HEK293T (cell line): Measurements from ENCODE around the gene DECR2.

Experiments used
- CTCF ChIA-PET: fragments of 350-600 bp; formaldehyde crosslinking; extraction: SDS; loops from one replicate; lab custom pipeline; 2021; ENCODE audit warnings: antibody characterized with exemption, inconsistent platforms; lab: Yijun Ruan, JAX
- POLR2A ChIA-PET: fragments of 350-600 bp; formaldehyde crosslinking; extraction: SDS; loops from one replicate; lab custom pipeline; 2020; ENCODE audit warnings: antibody characterized with exemption, inconsistent platforms; lab: Yijun Ruan, JAX
- DNase-seq: peaks from one replicate; pipeline ENCODE4 v3.0.0; 2012; ENCODE audit warnings: mixed read lengths; ENCODE audit errors: extremely low spot score
- ARNT ChIP-seq: fragments of 450-650 bp; IDR thresholded peaks from 2 replicates; pipeline ENCODE4 v1.6.1; 2017; ENCODE audit warnings: mild to moderate bottlenecking
- BHLHE40 ChIP-seq: fragments of 450-650 bp; IDR thresholded peaks from 2 replicates; pipeline ENCODE4 v1.6.1; 2016; ENCODE audit warnings: mild to moderate bottlenecking, moderate library complexity, borderline replicate concordance
- CTBP1 ChIP-seq: fragments of 450-650 bp; IDR thresholded peaks from 2 replicates; pipeline ENCODE4 v1.6.1; 2016; ENCODE audit warnings: borderline replicate concordance
- ELF4 ChIP-seq: fragments of 450-650 bp; IDR thresholded peaks from 2 replicates; pipeline ENCODE4 v1.6.1; 2017; ENCODE audit warnings: antibody characterized with exemption
- FOXA1 ChIP-seq: fragments of 450-650 bp; IDR thresholded peaks from 2 replicates; pipeline ENCODE4 v1.6.1; 2016; ENCODE audit warnings: mild to moderate bottlenecking
- FOXK2 ChIP-seq: fragments of 450-650 bp; IDR thresholded peaks from 2 replicates; pipeline ENCODE4 v1.6.1; 2016; ENCODE audit warnings: mild to moderate bottlenecking
- FOXM1 ChIP-seq: fragments of 450-650 bp; IDR thresholded peaks from 2 replicates; pipeline ENCODE4 v1.6.1; 2017; ENCODE audit warnings: mild to moderate bottlenecking, borderline replicate concordance
- HDGF ChIP-seq: fragments of 450-650 bp; IDR thresholded peaks from 2 replicates; pipeline ENCODE4 v1.6.1; 2017; ENCODE audit warnings: antibody characterized with exemption, borderline replicate concordance
- L3MBTL2 ChIP-seq: fragments of 450-650 bp; conservative IDR thresholded peaks from 2 replicates; pipeline ENCODE4 v1.6.1; 2016; ENCODE audit warnings: mild to moderate bottlenecking
- LEF1 ChIP-seq: fragments of 450-650 bp; IDR thresholded peaks from 2 replicates; pipeline ENCODE4 v1.6.1; 2017; ENCODE audit warnings: mild to moderate bottlenecking, borderline replicate concordance
- NFRKB ChIP-seq: fragments of 450-650 bp; IDR thresholded peaks from 2 replicates; pipeline ENCODE4 v1.6.1; 2016; ENCODE audit warnings: mild to moderate bottlenecking, moderate library complexity
- SP1 ChIP-seq: fragments of 450-650 bp; IDR thresholded peaks from 2 replicates; pipeline ENCODE4 v1.6.1; 2017
- SUZ12 ChIP-seq: fragments of 450-650 bp; IDR thresholded peaks from 2 replicates; pipeline ENCODE4 v1.6.1; 2016; ENCODE audit warnings: mild to moderate bottlenecking
- TARDBP ChIP-seq: fragments of 450-650 bp; IDR thresholded peaks from 2 replicates; pipeline ENCODE4 v1.6.1; 2016
- ZNF384 ChIP-seq: fragments of 450-650 bp; IDR thresholded peaks from 2 replicates; pipeline ENCODE4 v1.6.1; 2016
- TF ChIP-seq, protein P1 (sequence below): fragments of 450-650 bp; IDR thresholded peaks from 2 replicates; pipeline ENCODE4 v1.6.1; 2016

The DECR2 gene

DNA sequence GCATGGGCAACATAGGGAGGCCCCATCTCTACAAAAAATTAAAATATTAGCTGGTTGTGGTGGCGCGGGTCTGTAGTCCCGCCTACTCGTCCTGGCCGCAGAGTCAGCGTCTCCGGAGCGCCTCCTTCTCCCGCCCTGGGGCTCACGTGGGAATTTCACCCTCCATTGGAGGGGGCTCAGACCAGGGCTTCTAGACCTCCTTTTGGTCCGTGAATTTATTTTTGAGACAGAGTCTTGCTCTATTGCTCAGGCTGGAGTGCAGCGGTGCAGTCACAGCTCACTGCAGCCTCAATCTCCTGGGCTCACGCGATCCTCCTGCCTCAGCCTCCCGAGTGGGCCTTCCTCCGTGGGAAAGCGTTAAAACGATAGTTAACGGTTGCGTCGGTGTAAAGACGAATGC, 5.1 kb upstream of the DECR2 start:
- ChIA-PET CTCF (no interaction called here), POLR2A (interaction anchor here (1.0 kb wide), 1 partner anchor 30 kb away, joined by 3 read pairs; no protein-coding TSS in a partner anchor)
- TF ChIP-seq NFRKB (no peak), BHLHE40 (no peak), SUZ12 (no peak), FOXK2 (no peak), TARDBP (peak; percentile 85), CTBP1 (no peak), L3MBTL2 (peak; percentile 78), ELF4 (no peak), FOXM1 (no peak), ZNF384 (no peak), HDGF (no peak), SP1 (no peak)
- TF ChIP-seq, protein P1, sequence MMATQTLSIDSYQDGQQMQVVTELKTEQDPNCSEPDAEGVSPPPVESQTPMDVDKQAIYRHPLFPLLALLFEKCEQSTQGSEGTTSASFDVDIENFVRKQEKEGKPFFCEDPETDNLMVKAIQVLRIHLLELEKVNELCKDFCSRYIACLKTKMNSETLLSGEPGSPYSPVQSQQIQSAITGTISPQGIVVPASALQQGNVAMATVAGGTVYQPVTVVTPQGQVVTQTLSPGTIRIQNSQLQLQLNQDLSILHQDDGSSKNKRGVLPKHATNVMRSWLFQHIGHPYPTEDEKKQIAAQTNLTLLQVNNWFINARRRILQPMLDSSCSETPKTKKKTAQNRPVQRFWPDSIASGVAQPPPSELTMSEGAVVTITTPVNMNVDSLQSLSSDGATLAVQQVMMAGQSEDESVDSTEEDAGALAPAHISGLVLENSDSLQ: no peak
- peak; percentile 60 for DNase-seq

DNA sequence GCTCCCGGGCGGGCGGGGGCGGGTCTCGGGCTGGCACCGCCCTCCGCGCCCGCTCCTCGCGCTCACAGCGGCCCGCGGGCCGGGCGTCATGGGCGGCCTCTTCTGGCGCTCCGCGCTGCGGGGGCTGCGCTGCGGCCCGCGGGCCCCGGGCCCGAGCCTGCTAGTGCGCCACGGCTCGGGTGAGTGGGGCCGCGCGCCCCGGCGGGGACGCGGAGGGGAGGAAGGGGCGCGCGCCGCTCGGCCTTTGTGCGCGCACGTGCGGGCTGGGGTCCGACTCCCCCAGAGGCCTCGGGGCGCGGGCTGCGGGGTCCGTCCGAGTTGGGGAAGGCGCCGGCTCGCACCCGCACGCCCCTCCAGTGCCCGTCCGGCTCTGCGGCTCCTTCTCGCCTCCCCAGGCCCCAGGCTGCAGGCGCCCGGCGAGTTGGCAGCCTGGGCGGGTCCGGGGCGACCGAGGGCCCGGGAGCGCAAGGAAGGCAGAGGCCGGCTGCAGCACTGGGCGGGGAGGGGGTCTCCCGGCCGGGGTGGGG, 4.5 kb upstream of the DECR2 start, which contains the start of gene NME4:
TSS of gene NME4 (plus strand) at position 65 of the 527 bp plus-strand sequence. CDS start at position 89, 24 bp downstream.
- POLR2A ChIA-PET: interaction anchor here (1.0 kb wide), 1 partner anchor 29 kb away, joined by 3 read pairs; no protein-coding TSS in a partner anchor
- DNase-seq: peak; percentile 56
- CTCF ChIA-PET: no interaction called here

DNA sequence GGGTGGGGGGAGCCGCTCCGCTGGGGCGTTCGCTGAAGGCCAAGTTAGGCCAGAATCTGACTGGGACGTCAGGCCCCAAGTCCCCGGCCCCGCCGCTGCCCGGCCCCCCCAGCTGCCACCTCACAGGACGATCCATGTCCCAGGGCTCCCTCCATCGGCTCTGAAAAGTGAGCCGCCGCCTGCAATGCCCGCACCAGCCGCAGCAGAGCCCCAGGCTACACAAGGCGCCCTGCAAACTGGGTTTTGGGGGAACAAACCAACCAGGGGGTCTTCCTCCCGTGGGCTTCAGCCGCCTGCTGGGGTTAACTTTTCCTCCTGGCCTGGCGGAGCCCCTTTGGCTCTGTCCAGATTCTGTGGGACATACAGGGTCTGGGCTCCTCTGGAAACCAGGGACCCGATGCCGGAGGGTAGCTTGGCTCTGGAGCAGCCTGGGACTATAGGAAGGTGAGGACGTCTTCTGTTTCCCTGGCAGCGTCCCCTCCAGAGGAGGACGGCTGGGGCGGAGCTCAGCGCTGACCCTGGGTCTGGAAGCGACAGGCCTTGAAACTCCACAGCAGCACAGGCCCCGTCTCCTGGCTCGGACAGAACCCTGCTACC, 3.9 kb upstream of the DECR2 start:
- POLR2A ChIA-PET: interaction anchor here (0.9 to 1.4 kb wide), 2 partner anchors 9 to 26 kb away, joined by 4 to 5 read pairs; no protein-coding TSS in a partner anchor
- no peak for TF ChIP-seq SP1
- no peak for TF ChIP-seq ARNT
- no peak for TF ChIP-seq SUZ12
- TF ChIP-seq FOXA1: no peak
- TF ChIP-seq FOXK2: no peak
- no peak for TF ChIP-seq ELF4
- TF ChIP-seq LEF1: no peak
- no peak for TF ChIP-seq ZNF384
- TF ChIP-seq CTBP1: no peak
- TF ChIP-seq HDGF: no peak
- TF ChIP-seq L3MBTL2: no peak
- TF ChIP-seq NFRKB: no peak
- DNase-seq: peak; percentile 49
- CTCF ChIA-PET: no interaction called here

More for the DNA sequence above, 4.5 kb upstream of the DECR2 start, which contains the start of gene NME4:
- TF ChIP-seq TARDBP (no peak), CTBP1 (no peak), FOXA1 (no peak), NFRKB (no peak), HDGF (no peak), ARNT (no peak), BHLHE40 (no peak), SUZ12 (no peak), LEF1 (no peak), L3MBTL2 (no peak)
- TF ChIP-seq, protein P1: no peak

DNA sequence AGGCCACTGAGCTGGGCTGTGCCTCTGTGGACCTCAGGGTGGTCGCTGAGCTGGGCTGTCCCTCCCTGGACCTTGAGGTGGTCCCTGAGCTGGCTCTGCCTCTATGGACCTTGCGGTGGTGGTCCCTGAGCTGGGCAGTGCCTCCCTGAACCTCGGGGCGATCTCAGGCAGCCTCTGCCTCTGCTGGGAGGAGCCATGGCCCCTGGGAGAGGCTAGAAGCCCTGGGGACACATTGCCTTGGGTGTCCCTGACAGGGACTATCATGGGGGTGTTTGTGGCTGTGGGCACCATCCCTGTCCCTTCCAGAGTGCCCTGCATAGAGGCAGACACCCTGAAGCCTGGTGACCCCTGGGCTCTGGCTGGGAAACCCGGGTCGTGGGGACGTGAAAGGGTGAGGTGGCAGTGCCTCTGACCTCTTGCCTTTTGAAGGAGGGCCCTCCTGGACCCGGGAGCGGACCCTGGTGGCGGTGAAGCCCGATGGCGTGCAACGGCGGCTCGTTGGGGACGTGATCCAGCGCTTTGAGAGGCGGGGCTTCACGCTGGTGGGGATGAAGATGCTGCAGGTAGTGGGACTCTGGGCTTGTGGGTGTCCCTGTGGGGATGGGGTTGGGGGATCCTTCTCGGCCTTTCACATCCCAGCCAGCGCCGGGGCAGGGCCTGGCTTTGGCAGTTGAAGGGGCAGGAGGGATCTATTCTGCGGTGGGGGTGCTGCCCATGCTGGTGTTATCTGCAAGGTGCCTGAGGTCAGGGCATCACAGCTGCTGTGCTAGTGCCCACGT, 2.9 kb upstream of the DECR2 start:
- ChIA-PET CTCF (no interaction called here), POLR2A (interaction anchor here (0.9 to 1.4 kb wide), 2 partner anchors 10 to 25 kb away, joined by 4 to 5 read pairs; no protein-coding TSS in a partner anchor)
- no peak for TF ChIP-seq FOXA1
- DNase-seq: no peak

DNA sequence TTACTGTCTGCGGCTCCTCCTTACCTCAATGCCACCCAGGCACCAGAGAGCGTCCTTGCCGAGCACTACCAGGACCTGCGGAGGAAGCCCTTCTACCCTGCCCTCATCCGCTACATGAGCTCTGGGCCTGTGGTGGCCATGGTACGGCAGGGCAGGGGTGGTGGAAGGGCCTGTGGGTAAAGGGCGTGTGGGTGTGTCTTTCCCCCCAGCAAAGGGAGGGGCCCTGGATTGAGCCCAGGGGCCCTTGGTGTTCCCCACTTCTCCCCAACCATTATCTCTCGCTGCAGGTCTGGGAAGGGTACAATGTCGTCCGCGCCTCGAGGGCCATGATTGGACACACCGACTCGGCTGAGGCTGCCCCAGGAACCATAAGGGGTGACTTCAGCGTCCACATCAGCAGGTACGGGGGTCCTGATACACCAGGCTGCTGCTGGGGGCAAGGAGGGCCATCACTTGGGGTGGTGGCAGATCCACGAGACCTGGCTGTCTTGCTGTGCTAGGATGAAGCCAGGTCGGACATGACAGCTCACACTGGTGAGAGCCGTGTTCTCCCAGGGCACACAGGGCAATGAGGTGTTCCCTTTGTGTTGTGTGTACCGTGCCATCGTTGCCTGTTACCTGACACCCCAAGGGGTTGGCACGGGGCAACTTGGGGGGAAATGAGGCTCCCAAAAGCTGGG, 2.2 kb upstream of the DECR2 start:
- POLR2A ChIA-PET: interaction anchor here (1.1 kb wide), 1 partner anchor 18 kb away, joined by 4 read pairs; the partner anchor contains the start of gene PGAP6
- CTCF ChIA-PET: no interaction called here
- no peak for TF ChIP-seq FOXA1
- TF ChIP-seq SUZ12: no peak
- no peak for TF ChIP-seq FOXK2
- TF ChIP-seq LEF1: no peak
- no peak for TF ChIP-seq ELF4
- TF ChIP-seq BHLHE40: no peak
- TF ChIP-seq CTBP1: no peak
- no peak for TF ChIP-seq ZNF384
- no peak for TF ChIP-seq NFRKB
- TF ChIP-seq FOXM1: no peak
- TF ChIP-seq ARNT: no peak
- no peak for TF ChIP-seq L3MBTL2
- TF ChIP-seq, protein P1: no peak
- no peak for TF ChIP-seq SP1
- TF ChIP-seq HDGF: no peak; the same call in 1 of the 2 replicates
- no peak for DNase-seq
